Immature natural killer cell (primary cell): ENCODE measurements around the gene EXOSC3. TPM values are rescaled to one million over a fixed set of nuclear protein-coding genes. Genes with fewer than 3 reads are reported as not detected.
"Not testable (repeated sequence)": the region's sequence is repeated elsewhere in the genome, so short reads cannot be mapped to it uniquely, and the experiment has no call there.

ENCODE experiments used
- DNase-seq, 3 donors: peaks; one replicate each; pipeline ENCODE4 v3.0.0; 2022; ENCODE audit warnings: mixed read lengths in 1 of 3
- H3K27ac Mint-ChIP-seq, 6 donors: one replicate each; pipeline ENCODE4 v1.8.0; 2020; ENCODE audit warnings: mixed read lengths in 6 of 6, mild to moderate bottlenecking in 5 of 6, inconsistent platforms in 4 of 6, moderate library complexity in 3 of 6
- H3K27me3 Mint-ChIP-seq, 3 donors: one replicate each; pipeline ENCODE4 v1.8.0; 2020 to 2021; ENCODE audit warnings: low read depth in 3 of 3, mild to moderate bottlenecking in 3 of 3, mixed read lengths in 3 of 3, moderate library complexity in 3 of 3, inconsistent platforms in 1 of 3
- H3K36me3 Mint-ChIP-seq, 3 donors: one replicate each; pipeline ENCODE4 v1.8.0; 2020; ENCODE audit warnings: mixed read lengths in 3 of 3, inconsistent platforms in 2 of 3, mild to moderate bottlenecking in 2 of 3
- H3K4me1 Mint-ChIP-seq, 2 donors: one replicate each; pipeline ENCODE4 v1.8.0; 2020; ENCODE audit warnings: inconsistent platforms in 2 of 2, mild to moderate bottlenecking in 2 of 2, mixed read lengths in 2 of 2, moderate library complexity in 1 of 2
- H3K4me3 Mint-ChIP-seq, 5 donors: one replicate each; pipeline ENCODE4 v1.8.0; 2020; ENCODE audit warnings: mild to moderate bottlenecking in 5 of 5, mixed read lengths in 5 of 5, inconsistent platforms in 3 of 5, moderate library complexity in 3 of 5
- H3K9me3 Mint-ChIP-seq, 6 donors: one replicate each; pipeline ENCODE4 v1.8.0; 2020; ENCODE audit warnings: mild to moderate bottlenecking in 6 of 6, mixed read lengths in 6 of 6, inconsistent platforms in 4 of 6, moderate library complexity in 3 of 6
- polyA plus RNA-seq, 3 donors: library from polyadenylated mRNA; unstranded; fragments of 300-500 nt; fragmentation: Illumina TruSeq; gene quantifications; one replicate each; pipeline ENCODE4 v1.2.3, GENCODE V29; 2021

EXOSC3 gene
- polyA plus RNA-seq, 3 donors from 2014 or later = 16.5 to 26.2 (median 22.5) TPM

GRCh38 chr9:37760416-37761161 is 24.3 kb downstream of the EXOSC3 start:
- Mint-ChIP-seq H3K27ac (no peak overlapping the region), H3K9me3 (no peaks in the 10 kb centered on the region), H3K27me3 (no peaks in the 10 kb centered on the region), H3K4me3 (no peak overlapping the region), H3K4me1 (peaks cover 4 to 14% of the 10 kb centered on the region in 2 donors), H3K36me3 (peaks cover 5 to 13% (median 9%) of the 10 kb centered on the region in 3 donors)
- no peak for DNase-seq

- peaks cover 0 to 2% (median 0%) of the 10 kb centered on the region in 3 donors for H3K27me3 Mint-ChIP-seq
- peaks cover 0 to 6% (median 6%) of the 10 kb centered on the region in 3 donors for H3K36me3 Mint-ChIP-seq
- H3K4me1 Mint-ChIP-seq = peaks cover 19 to 30% of the 10 kb centered on the region in 2 donors
- no peak for DNase-seq
- no peak overlapping the region for H3K4me3 Mint-ChIP-seq
- peak overlapping the region in 1 of 6 donors; percentile 45 for H3K27ac Mint-ChIP-seq
- no peaks in the 10 kb centered on the region for H3K9me3 Mint-ChIP-seq
These were observed 26.1 kb downstream of the EXOSC3 start for GRCh38 chr9:37758747-37759146.

- Mint-ChIP-seq H3K4me1 (peaks cover 28 to 44% of the 10 kb centered on the region in 2 donors), H3K9me3 (no peaks in the 10 kb centered on the region), H3K36me3 (no peaks in the 10 kb centered on the region), H3K27ac (peak within 1 kb of the TSS; percentile 90 to 95 (median 92)), H3K4me3 (peak within 1 kb of the TSS; percentile 90 to 98 (median 98)), H3K27me3 (peaks cover 0 to 10% (median 2%) of the 10 kb centered on the region in 3 donors)
- DNase-seq = peak; percentile 58 to 67 (median 65)
These were observed 31.2 kb downstream of the EXOSC3 start, which contains the start of gene TRMT10B for GRCh38 chr9:37753489-37754190. Gene TRMT10B, plus strand, starts transcription at chr9:37753805. Its CDS starts 8,127 bp downstream, at chr9:37761932.

GRCh38 chr9:37752642-37753488 is 32.0 kb downstream of the EXOSC3 start:
- no peak for DNase-seq
- H3K9me3 Mint-ChIP-seq = no peaks in the 10 kb centered on the region
- H3K4me3 Mint-ChIP-seq = peak overlapping the region; percentile 90 to 98 (median 98)
- no peaks in the 10 kb centered on the region for H3K36me3 Mint-ChIP-seq
- H3K4me1 Mint-ChIP-seq = peaks cover 28 to 44% of the 10 kb centered on the region in 2 donors
- peaks cover 0 to 10% (median 2%) of the 10 kb centered on the region in 3 donors for H3K27me3 Mint-ChIP-seq
- peak overlapping the region; percentile 90 to 95 (median 92) for H3K27ac Mint-ChIP-seq

GRCh38 chr9:37752112-37752511 is 32.8 kb downstream of the EXOSC3 start:
- H3K4me1 Mint-ChIP-seq = peaks cover 28 to 39% of the 10 kb centered on the region in 2 donors
- not testable (repeated sequence) for H3K36me3 Mint-ChIP-seq, H3K27ac Mint-ChIP-seq, DNase-seq, H3K9me3 Mint-ChIP-seq
- peaks cover 0 to 10% (median 2%) of the 10 kb centered on the region in 3 donors for H3K27me3 Mint-ChIP-seq
- H3K4me3 Mint-ChIP-seq = peak overlapping the region in 2 of 5 donors; percentile 90 to 98

- not testable (repeated sequence) for H3K36me3 Mint-ChIP-seq, H3K27ac Mint-ChIP-seq, H3K4me3 Mint-ChIP-seq, DNase-seq, H3K9me3 Mint-ChIP-seq
- Mint-ChIP-seq H3K27me3 (peaks cover 0 to 12% (median 2%) of the 10 kb centered on the region in 3 donors), H3K4me1 (peaks cover 28 to 38% of the 10 kb centered on the region in 2 donors)
These were observed 33.2 kb downstream of the EXOSC3 start for GRCh38 chr9:37751704-37752103.

GRCh38 chr9:37751186-37751585 is 33.7 kb downstream of the EXOSC3 start:
- no peak for DNase-seq
- H3K4me1 Mint-ChIP-seq = peaks cover 28 to 36% of the 10 kb centered on the region in 2 donors
- no peaks in the 10 kb centered on the region for H3K36me3 Mint-ChIP-seq
- H3K9me3 Mint-ChIP-seq = no peaks in the 10 kb centered on the region
- H3K4me3 Mint-ChIP-seq = peak overlapping the region; percentile 11 to 64 (median 28)
- peak overlapping the region in 2 of 6 donors; percentile 34 to 55 for H3K27ac Mint-ChIP-seq
- peaks cover 0 to 12% (median 2%) of the 10 kb centered on the region in 3 donors for H3K27me3 Mint-ChIP-seq

GRCh38 chr9:37749129-37749528 is 35.7 kb downstream of the EXOSC3 start:
- peaks cover 0 to 14% (median 3%) of the 10 kb centered on the region in 3 donors for H3K27me3 Mint-ChIP-seq
- no peaks in the 10 kb centered on the region for H3K9me3 Mint-ChIP-seq
- DNase-seq = no peak
- H3K27ac Mint-ChIP-seq = no peak overlapping the region
- no peak overlapping the region for H3K4me3 Mint-ChIP-seq
- H3K4me1 Mint-ChIP-seq = peaks cover 17 to 18% of the 10 kb centered on the region in 2 donors
- H3K36me3 Mint-ChIP-seq = no peaks in the 10 kb centered on the region

GRCh38 chr9:37747271-37747753 is 37.6 kb downstream of the EXOSC3 start:
- DNase-seq = peak; percentile 25 to 35 (median 35)
- Mint-ChIP-seq H3K4me3 (no peak overlapping the region), H3K27ac (no peak overlapping the region), H3K4me1 (peaks cover 0 to 2% of the 10 kb centered on the region in 2 donors), H3K36me3 (no peaks in the 10 kb centered on the region), H3K9me3 (no peaks in the 10 kb centered on the region), H3K27me3 (peaks cover 0 to 5% (median 3%) of the 10 kb centered on the region in 3 donors)

- H3K27me3 Mint-ChIP-seq = peaks cover 2 to 5% (median 3%) of the 10 kb centered on the region in 3 donors
- no peaks in the 10 kb centered on the region for H3K9me3 Mint-ChIP-seq
- no peak overlapping the region for H3K4me3 Mint-ChIP-seq
- no peaks in the 10 kb centered on the region for H3K36me3 Mint-ChIP-seq
- DNase-seq = no peak
- H3K27ac Mint-ChIP-seq = no peak overlapping the region
- peaks cover 0 to 2% of the 10 kb centered on the region in 2 donors for H3K4me1 Mint-ChIP-seq
These were observed 38.2 kb downstream of the EXOSC3 start for GRCh38 chr9:37746448-37747270.

GRCh38 chr9:37745970-37746369 is 38.9 kb downstream of the EXOSC3 start:
- peaks cover 2 to 3% (median 3%) of the 10 kb centered on the region in 3 donors for H3K27me3 Mint-ChIP-seq

GRCh38 chr9:37740631-37741328 is 44.1 kb downstream of the EXOSC3 start:
- Mint-ChIP-seq H3K36me3 (no peaks in the 10 kb centered on the region), H3K27me3 (peaks cover 2 to 5% (median 2%) of the 10 kb centered on the region in 3 donors), H3K4me3 (no peak overlapping the region), H3K27ac (peak overlapping the region in 1 of 6 donors; percentile 65), H3K9me3 (no peaks in the 10 kb centered on the region), H3K4me1 (no peaks in the 10 kb centered on the region)
- DNase-seq = no peak

More at GRCh38 chr9:37745970-37746369, 38.9 kb downstream of the EXOSC3 start:
- Mint-ChIP-seq H3K36me3 (no peaks in the 10 kb centered on the region), H3K4me1 (no peaks in the 10 kb centered on the region), H3K27ac (no peak overlapping the region), H3K9me3 (no peaks in the 10 kb centered on the region), H3K4me3 (no peak overlapping the region)
- DNase-seq = no peak
